ENCODE measurements around the gene SALL3.
A peak's percentile ranks its signal among the peaks of the same experiment; 100 is the strongest.

The SALL3 gene

DNA sequence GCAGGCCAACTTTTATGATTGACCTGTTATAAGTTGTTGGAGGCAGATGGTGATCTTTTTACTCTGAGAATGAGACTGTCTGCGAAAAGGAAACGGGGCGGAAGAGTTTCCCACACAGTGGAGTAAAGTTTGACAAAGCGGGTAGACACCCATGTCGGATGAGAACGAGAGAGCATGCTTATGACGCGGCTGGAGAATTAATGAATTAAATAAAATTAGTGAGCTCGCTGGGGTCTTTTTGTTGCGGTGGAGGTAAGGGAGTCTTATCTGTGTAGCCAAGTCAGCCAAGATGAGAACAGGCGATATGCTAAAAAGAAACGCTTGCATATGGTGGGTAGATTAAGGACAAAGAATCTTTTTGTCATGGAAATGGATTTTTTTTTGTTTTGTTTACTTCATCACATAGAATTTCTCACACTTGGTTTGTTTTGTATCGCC is 1.8 kb downstream of the SALL3 start:
- no peak for DNase-seq

DNA sequence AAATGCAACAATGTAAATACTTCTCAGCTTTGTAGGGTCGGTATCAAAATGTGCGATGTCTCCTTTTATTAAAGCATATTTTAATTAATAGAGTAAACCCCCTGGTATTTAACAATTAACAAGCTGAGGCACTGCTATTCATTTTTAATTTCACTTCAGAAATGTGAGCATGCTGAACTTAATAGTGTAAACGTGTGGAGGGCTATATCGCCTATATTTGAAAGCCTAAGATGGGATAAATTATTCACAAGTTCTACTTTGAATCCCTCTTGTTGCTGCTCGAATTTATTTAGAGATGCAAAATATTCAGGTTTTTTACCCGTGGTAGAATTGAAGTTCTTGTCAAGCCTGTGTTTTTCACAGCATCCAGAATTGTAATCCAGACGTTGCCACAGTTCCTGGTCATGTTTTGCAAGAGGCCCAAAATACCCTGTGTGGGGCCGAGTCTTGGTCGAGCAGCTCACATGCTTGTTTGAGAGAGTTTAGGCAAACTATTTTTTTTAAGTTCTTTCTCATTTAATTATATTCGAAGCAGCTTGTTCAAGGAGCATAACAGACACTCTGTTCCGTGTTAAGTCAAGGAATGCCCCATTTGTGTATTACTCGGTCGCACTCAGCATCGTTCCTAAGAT is 2.5 kb downstream of the SALL3 start:
- DNase-seq, result no peak

GRCh38 chr18:78983512-78983911 is 3.9 kb downstream of the SALL3 start:
- DNase-seq, result no peak

GRCh38 chr18:78984941-78985784 is 5.5 kb downstream of the SALL3 start:
- peak; percentile 45 for DNase-seq

- DNase-seq, result peak; percentile 25
Measured at GRCh38 chr18:78986018-78986481, 6.4 kb downstream of the SALL3 start.

DNA sequence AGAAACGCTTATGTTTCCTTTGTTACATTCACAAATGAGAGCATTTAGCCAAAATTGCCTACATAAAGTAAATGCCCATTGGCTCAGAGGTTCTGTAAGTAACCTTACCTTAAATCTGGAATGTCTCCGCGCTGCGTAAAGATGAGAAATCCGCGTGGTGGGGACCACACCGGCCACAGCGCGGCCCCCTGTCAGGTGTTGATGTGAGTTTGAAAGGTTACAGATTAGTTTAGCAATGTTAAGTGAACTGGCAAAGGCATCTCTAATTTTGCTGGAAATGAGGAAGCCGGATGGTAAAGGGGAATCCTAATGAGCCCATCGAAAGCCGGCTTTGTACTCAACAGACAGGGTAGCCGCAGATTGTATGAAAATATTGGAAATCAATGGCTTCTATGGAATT is 11.8 kb downstream of the SALL3 start:
- DNase-seq, result no peak

DNA sequence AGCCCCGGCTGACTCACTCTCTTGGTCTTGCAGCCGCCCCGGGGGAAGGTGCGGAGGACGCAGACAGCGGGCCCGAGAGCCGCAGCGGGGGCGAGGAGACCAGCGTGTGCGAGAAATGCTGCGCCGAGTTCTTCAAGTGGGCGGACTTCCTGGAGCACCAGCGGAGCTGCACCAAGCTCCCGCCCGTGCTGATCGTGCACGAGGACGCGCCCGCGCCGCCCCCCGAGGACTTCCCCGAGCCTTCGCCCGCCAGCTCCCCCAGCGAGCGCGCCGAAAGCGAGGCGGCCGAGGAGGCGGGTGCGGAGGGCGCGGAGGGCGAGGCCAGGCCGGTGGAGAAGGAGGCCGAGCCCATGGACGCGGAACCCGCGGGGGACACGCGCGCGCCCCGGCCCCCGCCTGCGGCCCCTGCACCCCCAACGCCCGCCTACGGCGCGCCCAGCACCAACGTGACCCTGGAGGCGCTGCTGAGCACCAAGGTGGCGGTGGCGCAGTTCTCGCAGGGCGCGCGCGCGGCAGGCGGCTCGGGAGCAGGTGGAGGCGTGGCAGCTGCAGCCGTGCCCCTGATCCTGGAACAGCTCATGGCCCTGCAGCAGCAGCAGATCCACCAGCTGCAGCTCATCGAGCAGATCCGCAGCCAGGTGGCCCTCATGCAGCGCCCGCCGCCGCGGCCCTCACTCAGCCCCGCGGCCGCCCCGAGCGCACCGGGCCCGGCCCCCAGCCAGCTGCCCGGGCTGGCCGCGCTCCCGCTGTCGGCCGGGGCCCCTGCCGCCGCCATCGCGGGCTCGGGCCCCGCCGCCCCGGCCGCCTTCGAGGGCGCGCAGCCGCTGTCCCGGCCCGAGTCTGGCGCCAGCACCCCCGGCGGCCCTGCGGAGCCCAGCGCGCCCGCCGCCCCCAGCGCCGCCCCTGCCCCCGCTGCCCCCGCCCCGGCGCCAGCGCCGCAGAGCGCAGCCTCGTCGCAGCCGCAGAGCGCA is 12.7 kb downstream of the SALL3 start:
- no peak for DNase-seq

DNA sequence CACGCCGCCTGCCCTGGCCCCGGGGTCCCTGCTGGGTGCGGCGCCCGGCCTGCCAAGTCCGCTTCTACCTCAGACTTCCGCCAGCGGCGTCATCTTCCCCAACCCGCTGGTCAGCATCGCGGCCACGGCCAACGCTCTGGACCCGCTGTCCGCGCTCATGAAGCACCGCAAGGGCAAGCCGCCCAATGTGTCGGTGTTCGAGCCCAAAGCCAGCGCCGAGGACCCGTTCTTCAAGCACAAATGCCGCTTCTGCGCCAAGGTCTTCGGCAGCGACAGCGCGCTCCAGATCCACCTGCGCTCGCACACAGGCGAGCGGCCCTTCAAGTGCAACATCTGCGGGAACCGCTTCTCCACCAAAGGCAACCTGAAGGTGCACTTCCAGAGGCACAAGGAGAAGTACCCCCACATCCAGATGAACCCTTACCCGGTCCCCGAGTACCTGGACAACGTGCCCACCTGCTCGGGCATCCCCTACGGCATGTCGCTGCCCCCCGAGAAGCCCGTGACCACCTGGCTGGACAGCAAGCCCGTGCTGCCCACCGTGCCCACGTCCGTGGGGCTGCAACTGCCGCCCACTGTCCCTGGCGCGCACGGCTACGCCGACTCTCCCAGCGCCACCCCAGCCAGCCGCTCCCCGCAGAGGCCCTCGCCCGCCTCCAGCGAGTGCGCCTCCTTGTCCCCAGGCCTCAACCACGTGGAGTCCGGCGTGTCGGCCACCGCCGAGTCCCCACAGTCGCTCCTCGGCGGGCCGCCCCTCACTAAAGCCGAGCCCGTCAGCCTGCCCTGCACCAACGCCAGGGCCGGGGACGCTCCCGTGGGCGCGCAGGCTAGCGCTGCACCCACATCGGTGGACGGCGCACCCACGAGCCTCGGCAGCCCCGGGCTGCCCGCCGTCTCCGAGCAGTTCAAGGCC is 13.7 kb downstream of the SALL3 start:
- DNase-seq, result no peak

GRCh38 chr18:78994000-78994399 is 14.4 kb downstream of the SALL3 start:
- no peak for DNase-seq

GRCh38 chr18:78994531-78994930 is 14.9 kb downstream of the SALL3 start:
- no peak for DNase-seq

- no peak for DNase-seq
Measured at GRCh38 chr18:78994977-78995582, 15.5 kb downstream of the SALL3 start.

GRCh38 chr18:78995740-78996395 is 16.2 kb downstream of the SALL3 start:
- DNase-seq, result no peak

DNA sequence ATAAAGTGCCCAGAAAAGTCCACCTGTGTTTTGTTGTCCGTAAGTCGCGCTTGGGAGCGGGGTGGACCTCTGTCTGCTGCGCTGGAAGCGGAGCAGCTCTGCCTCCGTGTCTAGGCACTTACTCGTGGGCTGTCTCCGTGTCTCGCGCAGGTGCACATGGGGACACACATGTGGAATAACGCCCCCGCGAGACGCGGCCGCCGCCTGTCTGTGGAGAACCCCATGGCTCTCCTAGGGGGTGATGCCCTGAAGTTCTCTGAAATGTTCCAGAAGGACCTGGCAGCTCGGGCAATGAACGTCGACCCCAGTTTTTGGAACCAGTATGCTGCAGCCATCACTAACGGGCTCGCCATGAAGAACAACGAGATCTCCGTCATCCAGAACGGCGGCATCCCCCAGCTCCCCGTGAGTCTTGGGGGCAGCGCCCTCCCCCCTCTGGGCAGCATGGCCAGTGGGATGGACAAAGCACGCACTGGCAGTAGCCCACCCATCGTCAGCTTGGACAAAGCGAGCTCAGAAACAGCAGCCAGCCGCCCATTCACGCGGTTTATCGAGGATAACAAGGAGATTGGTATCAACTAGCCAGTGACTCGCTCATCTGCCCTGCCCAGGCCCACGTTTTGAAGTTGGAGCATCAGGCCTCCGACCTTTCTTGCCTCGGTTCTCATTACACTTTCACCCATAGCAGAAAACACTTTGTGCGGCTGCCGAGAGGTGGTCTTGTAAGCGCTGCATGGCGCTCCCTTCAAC is 17.3 kb downstream of the SALL3 start:
- no peak for DNase-seq

DNA sequence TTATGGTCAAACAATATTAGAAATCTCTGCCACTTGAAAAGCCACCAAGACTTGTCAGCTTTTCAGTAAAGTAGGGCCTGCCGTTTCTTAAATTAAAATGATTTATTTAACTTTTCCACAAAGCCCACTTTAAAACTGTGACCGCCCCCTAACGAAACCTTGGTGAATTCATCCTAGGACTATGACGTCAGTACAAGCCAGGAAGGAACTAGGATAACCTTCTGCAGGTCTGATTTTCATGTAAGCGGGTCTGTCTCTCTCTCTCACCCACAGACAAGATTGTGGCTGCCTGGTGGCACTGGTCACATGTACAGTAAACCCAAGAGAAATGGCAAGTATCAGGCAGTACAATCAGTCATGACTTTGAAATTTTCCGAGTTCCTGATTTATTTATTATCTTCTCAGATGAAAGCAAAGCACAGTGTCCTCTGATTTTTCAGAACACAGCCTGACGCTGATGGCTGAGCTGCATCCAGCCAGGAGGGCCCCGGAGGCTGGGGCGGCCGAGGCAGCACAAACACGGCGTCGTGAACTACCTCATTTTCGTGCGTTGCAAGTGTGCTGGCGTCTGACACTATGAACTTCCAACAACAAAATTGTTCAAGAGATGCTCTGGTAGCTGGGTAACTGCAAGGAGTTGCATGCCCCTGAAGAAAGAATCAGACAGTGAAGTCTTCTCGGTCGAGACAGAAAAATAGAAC is 18.9 kb downstream of the SALL3 start:
- no peak for DNase-seq

DNA sequence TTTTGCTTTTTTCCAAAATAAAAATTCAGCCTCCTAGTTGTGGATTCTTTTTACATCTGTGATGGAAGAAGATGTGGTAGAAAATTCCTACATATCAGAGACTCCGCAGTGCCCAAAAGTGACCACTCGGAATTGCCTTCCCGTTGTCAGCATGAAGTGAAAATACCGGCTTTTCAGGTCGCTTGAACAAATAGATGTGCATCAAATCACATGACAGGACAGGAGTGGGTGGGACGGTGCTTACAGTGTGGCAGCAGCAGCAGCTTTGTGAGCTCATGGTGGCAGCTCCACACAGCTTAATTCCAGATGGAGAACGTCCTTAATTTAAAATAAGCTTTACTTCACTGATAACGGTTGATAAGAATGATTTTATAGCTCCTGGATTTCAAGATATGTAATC is 20.3 kb downstream of the SALL3 start:
- no peak for DNase-seq

GRCh38 chr18:79000997-79001396 is 21.4 kb downstream of the SALL3 start:
- DNase-seq, result no peak

GRCh38 chr18:79005653-79006052 is 26.0 kb downstream of the SALL3 start:
- DNase-seq, result no peak

- no peak for DNase-seq
Measured at GRCh38 chr18:79006106-79006795, 26.6 kb downstream of the SALL3 start.

GRCh38 chr18:79007440-79007839 is 27.8 kb downstream of the SALL3 start:
- no peak for DNase-seq
